A549 (cell line): Measurements from ENCODE around the gene LAMTOR3.

Experiments
- FOSL2 ChIP-seq, 2 experiments: fragments of 450-650 bp in 1 of 2; fragments of >200 bp in 1 of 2; sonication (Bioruptor Twin) in 1 of 2; formaldehyde crosslinking; IDR thresholded peaks; 2 replicates each; pipeline versions ENCODE4 v1.5.0 to v1.6.1; 2016 to 2020; ENCODE audit warnings: mild to moderate bottlenecking in 1 of 2, moderate library complexity in 1 of 2
- POLR2A ChIP-seq: IDR thresholded peaks from 2 replicates; pipeline ENCODE4 v1.6.1; 2012; ENCODE audit warnings: mild to moderate bottlenecking, low read length
- SMC3 ChIP-seq: fragments of >200 bp; sonication (Bioruptor Twin); formaldehyde crosslinking; IDR thresholded peaks from 3 replicates; pipeline ENCODE4 v1.6.1; 2018; ENCODE audit warnings: inconsistent platforms
- TF ChIP-seq, protein P1 (sequence below): fragments of >200 bp; sonication (Bioruptor Twin); formaldehyde crosslinking; IDR thresholded peaks from 3 replicates; pipeline ENCODE4 v1.5.1; 2016

DNA sequence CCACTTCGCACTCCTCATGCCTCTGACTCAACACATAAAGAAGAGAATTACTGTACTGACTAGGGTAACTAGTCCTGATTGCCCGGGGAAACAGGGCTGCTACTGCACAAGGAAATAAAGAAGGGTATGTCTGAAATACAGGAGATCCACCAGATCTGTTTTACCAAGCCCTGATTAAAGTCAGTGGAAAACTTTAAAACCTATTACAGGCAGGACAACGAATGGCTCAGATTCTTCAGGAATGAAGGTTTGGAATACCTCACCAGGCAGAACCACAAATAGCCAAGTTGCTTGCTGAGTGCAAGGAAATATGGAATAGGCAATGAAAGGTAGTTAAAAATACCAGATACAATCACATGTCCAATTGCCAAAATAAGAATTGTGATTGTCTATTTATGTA, 17.3 kb downstream of the LAMTOR3 start:
- TF ChIP-seq, protein P1, sequence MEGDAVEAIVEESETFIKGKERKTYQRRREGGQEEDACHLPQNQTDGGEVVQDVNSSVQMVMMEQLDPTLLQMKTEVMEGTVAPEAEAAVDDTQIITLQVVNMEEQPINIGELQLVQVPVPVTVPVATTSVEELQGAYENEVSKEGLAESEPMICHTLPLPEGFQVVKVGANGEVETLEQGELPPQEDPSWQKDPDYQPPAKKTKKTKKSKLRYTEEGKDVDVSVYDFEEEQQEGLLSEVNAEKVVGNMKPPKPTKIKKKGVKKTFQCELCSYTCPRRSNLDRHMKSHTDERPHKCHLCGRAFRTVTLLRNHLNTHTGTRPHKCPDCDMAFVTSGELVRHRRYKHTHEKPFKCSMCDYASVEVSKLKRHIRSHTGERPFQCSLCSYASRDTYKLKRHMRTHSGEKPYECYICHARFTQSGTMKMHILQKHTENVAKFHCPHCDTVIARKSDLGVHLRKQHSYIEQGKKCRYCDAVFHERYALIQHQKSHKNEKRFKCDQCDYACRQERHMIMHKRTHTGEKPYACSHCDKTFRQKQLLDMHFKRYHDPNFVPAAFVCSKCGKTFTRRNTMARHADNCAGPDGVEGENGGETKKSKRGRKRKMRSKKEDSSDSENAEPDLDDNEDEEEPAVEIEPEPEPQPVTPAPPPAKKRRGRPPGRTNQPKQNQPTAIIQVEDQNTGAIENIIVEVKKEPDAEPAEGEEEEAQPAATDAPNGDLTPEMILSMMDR, result no peak
- TF ChIP-seq SMC3 (no peak), POLR2A (no peak), FOSL2 (IDR thresholded peaks at IDR 0.05) (no peak), FOSL2 (CRISPR knock-in tag; IDR thresholded peaks at IDR 0.05) (no peak)
